ENCODE results near the gene RASL12.

RASL12 gene

DNA sequence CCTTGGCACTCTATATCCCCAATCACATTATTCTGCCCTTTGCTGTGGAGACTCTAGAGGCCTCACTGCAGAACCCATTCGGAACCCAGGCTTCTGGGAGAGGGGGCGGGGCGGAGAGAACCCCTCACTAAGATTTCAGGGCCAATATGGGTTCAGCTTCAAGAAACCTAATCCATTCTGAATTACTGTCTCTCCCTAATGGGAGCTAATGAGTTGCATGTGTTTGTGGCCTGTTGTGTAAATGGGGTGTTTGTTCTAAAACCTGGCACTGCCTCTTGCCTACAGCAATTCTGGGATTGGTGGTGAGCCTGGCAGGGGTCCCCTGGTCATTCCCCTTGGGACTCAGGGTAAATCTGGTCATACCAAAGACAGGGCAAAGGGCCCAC is 605 bp upstream of the RASL12 start:
- H3K27me3 ChIP-seq = peaks cover 85% of the 10 kb centered on the region
- no peak overlapping the region for H3K27ac ChIP-seq
- no peak overlapping the region for H3K4me3 ChIP-seq (ENCODE audit: low read depth in 1 of 2, low read length in 1 of 2)
- no peaks in the 10 kb centered on the region for H3K9me3 ChIP-seq
- no peaks in the 10 kb centered on the region for H3K36me3 ChIP-seq
- H3K4me1 ChIP-seq (ENCODE audit: control insufficient read depth in 1 of 2, insufficient read depth in 1 of 2, low read depth in 1 of 2, low read length in 1 of 2) = no peaks in the 10 kb centered on the region
- TF ChIP-seq, protein P1, sequence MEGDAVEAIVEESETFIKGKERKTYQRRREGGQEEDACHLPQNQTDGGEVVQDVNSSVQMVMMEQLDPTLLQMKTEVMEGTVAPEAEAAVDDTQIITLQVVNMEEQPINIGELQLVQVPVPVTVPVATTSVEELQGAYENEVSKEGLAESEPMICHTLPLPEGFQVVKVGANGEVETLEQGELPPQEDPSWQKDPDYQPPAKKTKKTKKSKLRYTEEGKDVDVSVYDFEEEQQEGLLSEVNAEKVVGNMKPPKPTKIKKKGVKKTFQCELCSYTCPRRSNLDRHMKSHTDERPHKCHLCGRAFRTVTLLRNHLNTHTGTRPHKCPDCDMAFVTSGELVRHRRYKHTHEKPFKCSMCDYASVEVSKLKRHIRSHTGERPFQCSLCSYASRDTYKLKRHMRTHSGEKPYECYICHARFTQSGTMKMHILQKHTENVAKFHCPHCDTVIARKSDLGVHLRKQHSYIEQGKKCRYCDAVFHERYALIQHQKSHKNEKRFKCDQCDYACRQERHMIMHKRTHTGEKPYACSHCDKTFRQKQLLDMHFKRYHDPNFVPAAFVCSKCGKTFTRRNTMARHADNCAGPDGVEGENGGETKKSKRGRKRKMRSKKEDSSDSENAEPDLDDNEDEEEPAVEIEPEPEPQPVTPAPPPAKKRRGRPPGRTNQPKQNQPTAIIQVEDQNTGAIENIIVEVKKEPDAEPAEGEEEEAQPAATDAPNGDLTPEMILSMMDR (IDR thresholded peaks at IDR 0.05) = no peak

DNA sequence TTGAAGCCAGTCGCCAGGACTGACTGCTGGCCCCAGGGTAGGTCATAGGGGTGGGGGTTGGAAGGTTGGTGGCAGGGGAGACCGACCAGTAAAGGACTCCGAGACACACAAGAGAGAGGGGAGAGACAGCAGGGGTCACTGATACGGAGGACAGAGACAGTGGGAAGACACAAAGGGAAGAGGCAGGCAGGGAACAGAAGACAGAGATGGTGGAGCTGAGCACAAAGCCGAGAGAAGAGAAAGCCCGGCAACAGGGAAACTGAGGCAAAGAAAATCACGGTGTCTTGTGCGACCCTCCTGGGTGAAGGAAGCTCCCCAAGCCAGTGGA is 510 bp downstream of the RASL12 start:
- Histone ChIP-seq H3K4me3 (ENCODE audit: low read depth in 1 of 2, low read length in 1 of 2) (no peak overlapping the region), H3K27me3 (peaks cover 83% of the 10 kb centered on the region), H3K27ac (no peak overlapping the region), H3K9me3 (no peaks in the 10 kb centered on the region), H3K36me3 (no peaks in the 10 kb centered on the region), H3K4me1 (ENCODE audit: control insufficient read depth in 1 of 2, insufficient read depth in 1 of 2, low read depth in 1 of 2, low read length in 1 of 2) (no peaks in the 10 kb centered on the region)
- TF ChIP-seq, protein P1 (IDR thresholded peaks at IDR 0.05) = no peak

DNA sequence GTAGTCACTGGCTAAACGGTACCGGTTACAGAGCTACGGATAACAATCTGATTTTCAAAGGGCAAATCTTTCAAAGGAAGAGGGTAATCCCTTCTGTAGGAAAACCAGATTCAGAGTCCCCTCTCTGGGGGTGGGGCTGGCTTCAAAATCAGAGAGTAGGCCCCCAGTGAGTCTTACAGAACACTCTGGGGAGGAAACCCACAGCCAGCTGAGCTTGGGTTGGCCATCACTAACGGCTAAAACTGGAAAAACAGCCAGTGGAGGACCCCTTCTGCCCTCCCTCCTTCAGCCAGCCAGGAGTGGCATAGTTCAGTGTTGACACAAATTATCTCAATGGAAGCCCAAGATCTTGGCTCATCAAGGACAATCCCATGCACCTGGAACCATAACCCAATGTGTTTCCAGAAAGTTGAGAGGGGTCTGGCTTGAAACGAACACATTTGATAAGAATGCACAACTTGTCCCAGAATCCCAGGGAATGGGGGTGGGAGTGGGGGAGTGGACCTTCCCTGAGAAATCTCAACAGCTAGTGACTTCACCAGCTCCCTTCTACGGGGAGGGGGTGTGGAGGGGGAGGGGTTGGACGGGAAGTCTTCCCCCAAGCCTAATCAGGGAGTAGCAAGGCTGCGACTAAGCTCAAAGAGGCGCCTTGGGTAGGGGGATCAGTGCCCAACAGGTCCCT is 1.0 kb downstream of the RASL12 start:
- Histone ChIP-seq H3K27ac (no peak overlapping the region), H3K36me3 (no peaks in the 10 kb centered on the region), H3K9me3 (no peaks in the 10 kb centered on the region), H3K4me1 (ENCODE audit: control insufficient read depth in 1 of 2, insufficient read depth in 1 of 2, low read depth in 1 of 2, low read length in 1 of 2) (no peaks in the 10 kb centered on the region), H3K4me3 (ENCODE audit: low read depth in 1 of 2, low read length in 1 of 2) (no peak overlapping the region), H3K27me3 (peaks cover 82% of the 10 kb centered on the region)
- TF ChIP-seq, protein P1 (IDR thresholded peaks at IDR 0.05) = no peak

DNA sequence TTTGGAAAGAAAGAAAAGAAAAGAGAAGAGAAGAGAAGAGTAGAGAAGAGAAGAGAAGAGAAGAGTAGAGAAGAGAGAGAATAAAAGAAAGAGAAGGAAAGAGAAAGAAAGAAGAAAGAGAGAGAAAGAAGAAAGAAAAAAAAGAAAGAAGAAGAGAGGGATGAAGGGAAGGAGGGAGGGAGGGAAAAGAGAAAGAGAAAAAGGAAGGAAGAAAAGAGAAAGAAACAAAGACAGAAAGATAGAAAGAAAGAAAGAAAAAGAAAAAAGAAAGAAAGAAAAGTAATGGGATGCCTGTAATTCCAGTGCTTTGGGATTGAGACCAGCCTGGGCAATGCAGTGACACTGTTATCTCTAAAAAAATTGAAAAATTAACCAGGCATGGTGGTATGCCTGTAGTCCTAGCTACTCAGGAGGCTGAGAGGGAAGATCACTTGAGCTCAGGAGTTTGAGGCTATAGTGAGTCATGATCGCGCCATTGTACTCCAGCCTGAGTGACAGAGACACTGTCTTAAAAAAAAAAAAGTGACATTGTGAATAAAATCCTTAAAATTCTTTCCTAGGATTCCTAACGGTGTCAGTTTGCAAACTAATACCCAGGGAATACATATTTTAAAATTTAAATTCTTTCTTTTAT is 1.7 kb downstream of the RASL12 start:
- peaks cover 76% of the 10 kb centered on the region for H3K27me3 ChIP-seq

DNA sequence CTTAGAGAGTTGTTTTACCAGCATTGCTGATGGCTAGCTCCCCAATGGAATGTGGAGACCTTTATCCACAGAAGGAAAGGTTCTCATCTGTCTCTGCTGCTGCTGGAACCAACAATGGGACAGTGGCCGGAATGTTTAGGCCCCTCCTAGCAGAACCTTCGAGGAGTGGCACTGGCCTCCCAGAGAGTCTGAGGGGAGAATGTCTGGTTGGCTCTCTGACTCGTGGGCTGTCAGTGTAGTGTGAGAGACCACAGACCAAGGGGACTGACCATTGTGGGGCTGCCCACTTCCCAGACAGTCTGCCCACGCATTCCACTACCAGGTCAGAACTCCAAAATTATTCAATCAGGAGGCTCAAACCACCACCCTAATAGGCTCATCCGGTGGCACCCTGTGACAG is 5.1 kb downstream of the RASL12 start:
- TF ChIP-seq, protein P1 (IDR thresholded peaks at IDR 0.05) = no peak
- Histone ChIP-seq H3K9me3 (no peaks in the 10 kb centered on the region), H3K27ac (no peak overlapping the region), H3K36me3 (no peaks in the 10 kb centered on the region), H3K27me3 (peaks cover 56% of the 10 kb centered on the region), H3K4me1 (ENCODE audit: control insufficient read depth in 1 of 2, insufficient read depth in 1 of 2, low read depth in 1 of 2, low read length in 1 of 2) (no peaks in the 10 kb centered on the region), H3K4me3 (ENCODE audit: low read depth in 1 of 2, low read length in 1 of 2) (no peak overlapping the region)

More for the DNA sequence above, 1.7 kb downstream of the RASL12 start:
- no peaks in the 10 kb centered on the region for H3K4me1 ChIP-seq (ENCODE audit: control insufficient read depth in 1 of 2, insufficient read depth in 1 of 2, low read depth in 1 of 2, low read length in 1 of 2)
- H3K4me3 ChIP-seq (ENCODE audit: low read depth in 1 of 2, low read length in 1 of 2) = no peak overlapping the region
- H3K36me3 ChIP-seq = no peaks in the 10 kb centered on the region
- TF ChIP-seq, protein P1 (IDR thresholded peaks at IDR 0.05) = no peak
- H3K27ac ChIP-seq = no peak overlapping the region
- H3K9me3 ChIP-seq = no peaks in the 10 kb centered on the region

All from neutrophil (primary cell).